ENCODE measurements around the gene ERC2.
A peak's percentile ranks its signal among the peaks of the same experiment; 100 is the strongest.
"Not testable (repeated sequence)": the region's sequence is repeated elsewhere in the genome, so short reads cannot be mapped to it uniquely, and the experiment has no call there.

The ERC2 gene

DNA sequence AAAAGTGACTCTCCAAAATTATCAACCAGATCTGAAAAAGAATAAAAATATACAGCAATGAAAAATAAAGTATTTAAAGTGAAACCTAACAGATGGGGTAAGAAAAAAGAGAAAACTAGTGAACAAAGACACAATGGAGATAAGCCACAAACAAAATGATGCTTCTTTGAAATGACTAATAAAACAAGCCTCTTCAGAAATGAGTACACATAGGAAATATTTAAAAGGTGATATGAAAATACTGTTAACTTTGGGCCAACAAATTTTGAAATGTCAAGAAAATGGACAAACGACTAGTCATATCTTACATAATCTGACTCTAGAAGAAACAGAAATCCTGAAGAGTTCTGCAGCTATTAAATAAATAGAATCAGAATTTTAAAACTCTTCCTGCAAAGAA is 164.2 kb downstream of the ERC2 start:
- no peak for DNase-seq

DNA sequence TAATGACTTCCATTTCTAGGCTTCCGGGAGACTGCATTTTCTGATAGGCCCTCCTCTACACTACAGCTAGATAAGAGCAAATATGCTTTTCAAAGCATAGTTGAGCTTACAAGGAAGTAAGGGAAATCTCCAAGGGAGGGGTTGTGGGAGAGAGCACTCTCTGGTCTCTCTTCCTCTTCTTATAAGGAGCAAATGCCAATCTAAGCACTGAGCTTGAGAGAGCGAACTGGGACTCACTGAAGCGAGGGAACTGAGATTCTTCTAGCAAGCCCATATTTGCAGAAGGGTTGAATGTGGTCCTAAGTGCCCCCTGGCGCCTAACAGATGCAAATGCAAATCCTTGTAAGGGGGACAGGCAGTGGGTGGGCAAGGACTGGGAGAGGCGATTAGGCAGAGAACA is 164.8 kb downstream of the ERC2 start:
- peak; percentile 54 for DNase-seq

DNA sequence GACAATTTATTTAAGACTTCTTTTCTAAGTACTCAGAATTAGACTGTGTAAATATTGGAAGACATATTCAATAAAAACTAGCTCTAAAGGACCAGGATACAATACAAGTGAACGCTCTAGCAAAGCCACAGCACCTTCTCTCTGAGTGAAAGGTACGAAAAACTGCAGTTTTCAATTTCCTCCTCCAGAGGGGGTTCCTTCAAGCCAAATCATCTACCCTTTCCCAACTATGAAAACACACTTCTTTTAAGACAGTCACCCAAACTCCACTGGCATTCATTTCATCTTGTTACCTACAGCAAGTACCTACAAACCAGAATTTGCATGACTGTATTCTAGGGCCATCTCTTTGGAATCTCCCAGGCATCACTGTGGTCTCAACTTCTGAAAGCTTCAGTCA is 165.8 kb downstream of the ERC2 start:
- no peak for DNase-seq

DNA sequence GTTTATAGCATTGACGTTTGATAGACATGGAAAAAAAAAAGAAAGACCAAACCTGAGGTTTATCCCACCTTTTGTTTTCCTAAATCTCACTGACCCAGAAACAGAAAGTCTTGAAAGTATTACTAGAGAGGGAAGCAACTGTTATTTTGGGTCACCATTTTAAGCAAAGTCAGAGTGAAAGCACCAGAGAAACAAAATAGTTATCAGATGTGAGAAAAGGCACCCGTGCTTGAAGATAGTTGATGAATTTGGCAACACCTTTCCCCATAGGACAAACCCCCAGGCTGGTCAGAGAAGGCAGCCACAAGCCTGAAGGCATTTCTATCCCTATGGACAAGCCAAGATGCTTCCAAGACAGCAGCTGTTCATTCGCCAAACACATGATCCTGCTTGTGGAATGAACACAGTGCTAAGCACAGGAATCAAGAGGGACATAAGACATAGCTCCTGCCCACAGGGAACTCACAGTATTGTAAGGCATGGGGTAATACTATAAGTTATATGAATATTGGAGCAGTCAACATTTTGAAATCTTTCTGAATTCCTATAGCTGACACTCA is 170.9 kb downstream of the ERC2 start:
- DNase-seq = no peak

- peak; percentile 33 for DNase-seq
Observed at GRCh38 chr3:56296361-56296760, 171.9 kb downstream of the ERC2 start.

DNA sequence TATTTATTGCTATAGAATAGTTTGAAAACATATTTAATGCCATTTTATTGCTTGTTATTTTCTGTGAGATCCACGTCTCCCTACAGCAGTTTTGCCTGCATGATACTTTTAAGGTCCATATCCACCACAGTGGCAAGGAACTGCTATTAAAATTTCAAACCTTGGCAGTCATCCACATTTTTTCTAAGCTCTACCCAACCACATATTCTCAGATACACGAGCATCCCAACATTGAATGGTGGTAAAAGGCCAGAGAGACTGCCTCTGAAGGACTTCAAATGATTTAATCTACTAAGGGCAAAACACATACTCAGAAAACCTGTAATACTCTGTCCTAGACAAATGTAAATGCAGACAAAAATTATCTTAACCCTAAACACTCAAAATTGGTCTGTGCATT is 173.1 kb downstream of the ERC2 start:
- DNase-seq = no peak

DNA sequence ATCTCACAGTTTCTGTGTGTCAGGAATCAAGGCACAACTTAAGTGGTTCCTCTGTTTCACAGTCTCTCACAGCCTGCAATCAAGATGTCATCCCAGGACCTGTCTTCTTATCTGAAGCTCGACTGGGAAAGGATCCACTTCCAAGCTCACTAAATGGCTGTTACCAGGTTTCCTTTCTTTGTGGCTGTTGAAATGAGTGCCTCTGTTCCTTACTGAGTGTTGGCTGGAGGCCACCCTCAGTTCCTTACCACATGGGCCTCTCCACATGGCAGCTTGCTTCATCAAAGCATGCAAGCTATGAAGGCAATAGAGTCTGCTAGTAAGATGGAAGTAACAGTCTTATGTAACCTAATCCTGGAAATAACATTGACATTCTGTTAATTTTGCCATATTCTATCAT is 174.0 kb downstream of the ERC2 start:
- DNase-seq = no peak

DNA sequence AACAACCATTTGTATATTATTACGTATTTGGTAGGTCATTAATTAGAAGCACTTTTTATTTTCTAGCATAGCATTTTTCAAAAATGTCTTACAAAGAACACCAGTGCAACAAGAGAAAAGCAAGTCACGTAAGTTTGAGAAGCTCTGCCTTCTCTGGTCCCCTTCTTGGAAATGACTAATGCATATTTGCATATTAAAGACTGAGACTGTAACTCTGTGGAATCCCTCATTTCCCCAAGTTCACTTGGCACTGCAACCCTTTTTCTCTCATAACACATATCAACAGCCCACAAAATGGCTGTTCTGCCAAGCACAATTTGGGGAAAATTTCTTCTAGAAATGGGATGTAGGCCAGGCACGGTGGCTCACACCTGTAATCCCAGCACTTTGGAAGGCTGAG is 176.3 kb downstream of the ERC2 start:
- peak; percentile 58 for DNase-seq

DNA sequence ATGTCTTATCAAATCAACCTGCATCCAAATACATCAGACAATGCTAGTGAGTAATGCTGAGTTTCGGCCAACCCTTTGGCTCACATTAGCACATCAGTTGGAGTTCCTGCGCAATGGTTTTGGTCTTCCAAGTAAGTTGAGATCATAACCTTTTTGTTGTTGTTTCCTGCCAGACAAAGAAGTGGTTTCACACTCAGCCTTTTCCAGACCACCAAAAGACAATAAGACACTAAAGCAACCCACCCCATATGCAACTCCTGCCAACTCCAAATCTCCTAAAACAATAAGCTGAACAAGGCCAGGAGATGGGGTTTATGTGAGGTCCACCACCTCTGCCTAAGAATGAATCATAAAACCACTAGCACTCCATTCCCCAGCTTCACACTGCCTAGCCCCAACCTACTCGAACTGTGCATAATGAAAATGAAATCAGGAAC is 177.0 kb downstream of the ERC2 start:
- peak; percentile 64 for DNase-seq

GRCh38 chr3:56290374-56290773 is 177.9 kb downstream of the ERC2 start:
- DNase-seq = no peak

DNA sequence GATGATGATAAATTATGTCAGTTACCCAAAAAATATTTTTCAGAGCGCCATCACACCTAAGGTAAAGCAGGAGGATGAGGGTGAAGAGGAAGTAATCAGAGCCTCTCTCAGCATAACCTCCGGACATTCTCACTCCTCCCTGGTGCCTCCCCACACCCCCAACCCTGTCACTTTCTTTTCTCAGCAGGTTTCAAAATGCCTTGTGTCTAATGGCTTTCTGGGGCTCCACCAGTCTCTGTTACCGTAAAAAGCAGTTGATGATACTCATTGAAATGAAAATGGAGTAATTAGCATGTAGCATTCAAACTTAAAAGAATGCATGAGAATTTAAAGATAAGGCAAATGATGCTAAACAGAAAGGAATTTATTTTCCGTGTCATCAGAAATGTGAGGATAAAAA is 180.0 kb downstream of the ERC2 start:
- no peak for DNase-seq

DNA sequence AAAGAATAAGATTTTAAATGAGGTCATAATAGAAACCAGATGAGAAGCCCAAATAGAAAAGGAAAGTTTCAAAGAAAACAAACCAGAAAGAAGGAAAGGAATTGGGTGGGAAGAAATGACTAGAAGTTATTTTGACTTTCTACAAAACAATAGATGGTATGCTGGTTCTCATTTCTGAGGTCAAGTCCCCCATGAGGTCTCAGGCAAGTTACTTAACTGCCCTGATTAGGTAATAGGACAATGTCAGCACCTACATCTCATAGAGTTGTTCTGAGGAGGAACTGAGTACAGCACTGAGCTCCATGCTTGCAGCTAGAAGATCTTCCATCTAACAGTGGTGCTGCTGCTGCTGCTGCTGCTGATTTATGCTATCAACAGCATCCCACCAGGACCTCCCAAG is 185.9 kb downstream of the ERC2 start:
- peak; percentile 26 for DNase-seq

GRCh38 chr3:56277236-56277635 is 191.0 kb downstream of the ERC2 start:
- DNase-seq = no peak

DNA sequence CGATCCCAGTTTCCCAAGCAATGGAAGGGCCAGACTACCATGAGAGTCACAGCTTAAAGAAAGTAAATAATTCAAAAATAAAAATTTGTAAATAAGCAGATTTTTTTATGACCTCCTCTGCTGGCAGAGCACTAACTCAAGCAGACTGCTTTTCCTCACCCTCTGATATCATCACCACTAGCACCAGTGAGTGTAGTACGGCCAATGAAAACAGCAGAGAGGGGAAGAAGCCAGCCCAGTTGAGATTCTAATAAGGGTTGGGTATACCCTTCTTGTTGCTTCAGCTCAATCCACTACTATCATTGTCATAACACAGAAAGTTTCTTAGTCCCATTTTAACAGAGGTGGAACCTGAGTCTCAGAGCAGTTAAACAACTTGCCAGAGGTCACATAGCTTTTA is 193.1 kb downstream of the ERC2 start:
- DNase-seq = no peak

DNA sequence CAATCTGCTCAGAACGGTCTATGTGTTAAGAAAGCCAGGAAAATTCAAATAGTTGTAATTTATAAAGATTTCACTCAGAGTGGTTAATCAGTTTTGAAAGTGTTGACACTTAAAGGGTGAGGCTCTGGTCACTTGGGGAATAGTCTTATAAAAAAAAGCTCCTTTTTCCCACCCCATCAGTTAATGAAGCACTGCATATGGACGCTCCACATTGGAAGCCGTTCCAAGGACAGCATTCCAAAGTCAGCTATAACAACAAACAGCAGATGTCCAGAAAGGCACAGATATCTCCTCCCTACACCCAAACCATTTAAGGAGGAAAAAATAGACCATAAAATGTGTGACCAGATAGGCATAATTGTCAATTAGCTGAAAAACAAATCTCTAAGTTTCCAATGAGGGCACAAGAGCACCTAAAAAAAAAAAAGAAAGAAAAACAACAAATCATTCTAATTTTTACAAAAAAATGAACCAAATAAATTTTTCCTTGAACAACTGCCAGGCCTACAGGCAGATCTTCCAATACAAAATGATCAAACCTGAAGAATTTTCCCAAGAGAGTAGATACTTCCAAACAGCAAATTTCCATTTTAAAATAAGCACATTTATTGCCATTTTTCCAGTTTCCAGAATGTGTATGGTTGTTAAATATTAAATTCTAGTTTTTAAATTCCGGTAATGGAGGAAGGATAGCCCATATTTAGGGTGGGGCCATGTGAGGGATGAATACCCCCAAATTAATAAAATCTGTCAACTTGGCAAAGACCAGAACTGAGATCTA is 198.3 kb downstream of the ERC2 start:
- peak; percentile 70 for DNase-seq

DNA sequence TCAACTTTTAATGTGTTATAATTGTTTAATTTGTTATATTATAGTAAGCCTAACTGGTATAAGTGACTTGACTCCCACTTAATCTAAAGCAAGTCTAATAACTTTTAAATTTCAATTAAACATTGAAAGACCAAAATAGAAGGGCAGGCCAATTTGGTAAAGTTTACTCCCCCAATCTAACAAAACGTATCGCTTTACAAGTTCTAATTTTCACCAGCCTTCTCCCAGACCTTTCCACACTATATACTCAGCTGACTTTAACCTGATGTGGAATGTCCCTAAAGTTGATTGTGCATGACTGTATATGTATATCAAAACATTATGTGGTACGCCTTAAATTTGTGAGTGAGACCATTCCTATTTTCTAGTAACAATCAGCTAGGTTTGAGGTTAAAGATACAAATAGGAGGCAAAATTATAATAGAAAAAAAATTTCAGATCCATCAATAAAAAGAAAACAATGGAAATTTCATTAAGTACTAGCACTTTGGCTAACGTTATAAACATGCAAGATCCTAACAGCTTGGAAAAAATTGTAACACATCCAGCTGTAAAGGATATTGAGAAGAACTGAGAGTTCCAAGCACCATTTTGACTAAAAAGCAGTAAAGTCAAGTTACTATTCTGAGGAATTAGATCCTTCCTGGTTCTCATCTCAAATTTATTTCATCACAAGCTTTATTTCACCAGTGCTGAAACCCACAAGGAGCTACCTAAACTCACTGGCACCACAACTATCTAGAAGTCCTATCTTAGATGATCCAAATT is 199.5 kb downstream of the ERC2 start:
- no peak for DNase-seq

DNA sequence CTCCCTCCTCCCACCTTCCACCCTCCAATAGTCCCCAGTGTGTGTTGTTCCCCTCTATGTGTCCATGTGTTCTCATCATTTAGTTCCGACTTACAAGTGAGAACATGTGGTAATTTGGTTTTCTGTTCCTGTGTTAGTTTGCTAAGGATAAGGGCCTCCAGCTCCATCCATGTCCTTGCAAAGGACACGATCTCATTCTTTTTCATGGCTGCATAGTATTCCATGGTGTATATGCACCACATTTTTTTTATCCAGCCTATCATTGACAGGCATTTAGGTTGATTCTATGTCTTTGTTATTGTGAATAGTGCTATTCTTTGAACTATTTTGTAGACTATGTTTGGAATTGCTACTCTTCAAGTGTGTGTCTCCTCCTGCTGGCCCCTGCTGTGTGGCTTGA is 206.4 kb downstream of the ERC2 start:
- DNase-seq = not testable (repeated sequence)

DNA sequence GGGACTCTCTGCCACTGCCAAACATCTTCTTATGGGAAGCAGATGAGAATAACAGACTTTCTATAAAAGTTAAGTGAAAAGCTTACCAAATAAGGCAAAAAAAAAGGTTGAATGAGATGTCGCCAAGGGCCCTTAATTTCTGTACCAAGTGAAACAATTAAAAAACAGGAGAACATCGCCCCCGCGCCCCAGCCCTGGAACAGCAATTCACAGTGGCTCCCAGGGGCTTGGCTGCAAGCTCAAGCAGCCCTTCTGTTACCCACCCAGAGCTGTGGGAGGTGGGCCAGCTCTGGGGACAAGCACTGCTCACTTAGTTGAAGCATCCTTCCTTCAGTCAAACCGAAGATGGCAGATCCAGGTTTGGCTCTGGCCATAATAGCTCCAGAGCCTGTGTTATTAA is 208.0 kb downstream of the ERC2 start:
- DNase-seq = no peak

DNA sequence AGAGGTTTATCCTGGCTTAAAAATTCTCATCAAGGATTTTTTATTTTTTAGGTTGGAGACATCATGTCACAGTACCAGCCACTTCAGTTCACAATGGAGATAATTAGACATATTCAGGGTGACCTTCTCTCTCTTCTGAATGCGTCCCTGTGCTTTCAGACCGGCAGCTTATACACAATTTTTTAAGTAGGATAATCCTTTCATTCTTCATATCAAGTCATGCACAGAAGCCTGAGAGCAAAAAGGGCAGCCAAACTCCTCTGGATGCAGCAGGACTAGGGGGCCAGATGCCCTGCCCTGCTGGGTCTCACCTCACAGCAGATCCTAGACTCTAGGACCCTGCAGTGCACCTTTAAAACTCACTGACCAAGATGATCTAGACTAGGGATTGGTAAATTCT is 210.4 kb downstream of the ERC2 start:
- DNase-seq = no peak

DNA sequence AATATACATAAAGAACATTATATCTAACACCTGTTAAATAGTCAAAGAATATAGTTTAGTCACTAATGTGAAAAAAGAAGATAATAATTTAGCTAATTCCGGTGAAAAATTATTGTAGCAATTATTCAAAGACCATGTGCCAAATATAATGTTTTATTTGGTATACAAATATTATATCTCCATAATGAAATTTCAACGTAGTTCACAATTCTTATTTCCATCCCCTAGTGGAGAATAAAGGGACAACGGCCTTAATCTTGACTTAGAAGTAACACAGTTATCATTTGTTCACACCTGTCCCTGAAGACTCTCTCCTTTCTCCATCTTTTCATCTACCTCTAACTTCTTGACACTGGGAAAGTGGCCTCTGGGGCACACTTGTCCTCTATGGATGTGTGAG is 213.4 kb downstream of the ERC2 start:
- DNase-seq = no peak

- DNase-seq = no peak
Observed at GRCh38 chr3:56253941-56254665, 214.2 kb downstream of the ERC2 start.

GRCh38 chr3:56251343-56251945 is 216.8 kb downstream of the ERC2 start:
- DNase-seq = peak; percentile 62

DNA sequence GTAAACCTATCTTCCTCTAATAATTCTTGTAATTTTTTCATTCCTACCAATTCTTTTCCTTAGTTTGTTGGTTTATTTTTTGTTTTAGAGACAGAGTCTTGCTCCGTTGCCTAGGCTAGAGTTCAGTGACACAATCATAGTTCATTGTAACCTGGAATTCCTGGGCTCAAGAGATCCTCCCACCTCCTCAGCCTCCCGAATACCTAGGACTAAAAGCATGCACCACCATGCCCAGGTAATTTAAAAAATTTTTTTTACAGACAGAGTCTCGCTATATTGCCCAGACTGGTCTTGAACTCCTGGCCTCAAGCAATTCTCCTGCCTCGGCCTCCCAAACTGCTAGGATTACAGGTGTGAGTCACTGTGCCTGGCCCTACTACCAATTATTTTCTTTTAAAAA is 220.2 kb downstream of the ERC2 start:
- no peak for DNase-seq
